EH (cell line): ENCODE data around the gene EGFL7.

Experiments
- DNase-seq: peaks from one replicate; pipeline ENCODE4 v3.0.0-alpha.2; 2015; ENCODE audit warnings: low read depth

The EGFL7 gene

DNA sequence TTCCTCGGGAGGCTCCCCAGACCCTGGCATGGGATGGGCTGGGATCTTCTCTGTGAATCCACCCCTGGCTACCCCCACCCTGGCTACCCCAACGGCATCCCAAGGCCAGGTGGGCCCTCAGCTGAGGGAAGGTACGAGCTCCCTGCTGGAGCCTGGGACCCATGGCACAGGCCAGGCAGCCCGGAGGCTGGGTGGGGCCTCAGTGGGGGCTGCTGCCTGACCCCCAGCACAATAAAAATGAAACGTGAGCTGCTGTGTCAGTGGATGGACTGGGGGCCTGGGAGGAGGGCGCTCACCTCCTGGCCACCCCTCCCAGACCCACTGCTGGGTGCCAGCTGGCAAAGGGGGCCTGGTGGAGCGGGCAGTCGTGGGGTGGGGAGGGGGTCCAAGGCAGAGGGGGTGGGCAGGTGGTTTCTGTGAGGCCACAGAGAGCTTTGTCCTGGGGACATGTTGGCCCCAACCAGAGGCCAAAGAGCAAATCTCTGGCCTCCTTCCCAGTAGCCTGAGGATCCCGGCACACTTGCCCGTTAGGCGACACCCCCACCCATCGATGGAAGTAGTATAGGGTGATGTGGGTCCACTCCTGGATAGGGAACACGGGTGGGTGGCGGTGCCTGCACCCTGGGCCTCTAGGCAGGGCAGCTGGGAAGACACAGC lies 9.8 kb downstream of the EGFL7 start:
- DNase-seq: no peak

- no peak for DNase-seq
These were observed 10.6 kb downstream of the EGFL7 start for GRCh38 chr9:136673088-136673974.

DNA sequence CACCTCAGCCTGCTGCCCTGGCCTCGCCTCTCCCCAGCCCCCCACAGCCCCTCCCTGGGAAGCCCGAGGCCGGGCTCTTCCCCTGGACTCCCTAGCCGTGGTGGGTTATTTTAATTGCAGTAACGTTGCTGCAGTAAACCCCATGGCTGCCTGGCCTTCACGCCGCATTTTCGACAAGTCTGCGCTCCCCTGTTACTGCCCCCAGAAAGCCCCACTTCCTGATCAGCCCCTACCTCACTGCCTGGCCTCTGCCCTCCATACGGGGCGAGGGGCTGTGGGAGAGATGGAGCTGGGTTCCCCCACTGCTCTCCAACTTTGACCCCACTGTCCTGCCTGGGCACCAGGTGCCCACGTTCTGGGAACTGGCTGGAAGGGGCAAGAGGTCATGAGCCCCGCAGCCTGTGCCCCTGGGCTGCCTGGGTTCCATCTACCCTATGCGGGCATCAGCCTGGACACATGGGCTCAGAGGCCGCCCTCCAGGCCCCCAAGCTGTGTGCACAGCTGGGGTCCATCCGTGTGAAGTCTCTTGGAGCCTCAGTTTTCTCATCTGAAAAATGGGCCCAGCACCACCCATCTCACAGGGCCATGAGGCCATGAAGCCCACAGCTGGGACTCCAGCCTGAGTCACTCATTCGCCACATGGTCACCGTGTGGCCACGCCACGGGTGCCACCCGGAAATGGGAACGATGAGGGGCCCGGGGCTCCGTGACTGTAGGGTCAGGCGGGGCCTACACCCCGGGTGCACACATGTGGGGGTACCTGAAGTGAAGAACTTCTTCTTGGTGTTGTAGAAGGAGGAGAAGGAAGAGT lies 11.5 kb downstream of the EGFL7 start:
- DNase-seq: no peak

DNA sequence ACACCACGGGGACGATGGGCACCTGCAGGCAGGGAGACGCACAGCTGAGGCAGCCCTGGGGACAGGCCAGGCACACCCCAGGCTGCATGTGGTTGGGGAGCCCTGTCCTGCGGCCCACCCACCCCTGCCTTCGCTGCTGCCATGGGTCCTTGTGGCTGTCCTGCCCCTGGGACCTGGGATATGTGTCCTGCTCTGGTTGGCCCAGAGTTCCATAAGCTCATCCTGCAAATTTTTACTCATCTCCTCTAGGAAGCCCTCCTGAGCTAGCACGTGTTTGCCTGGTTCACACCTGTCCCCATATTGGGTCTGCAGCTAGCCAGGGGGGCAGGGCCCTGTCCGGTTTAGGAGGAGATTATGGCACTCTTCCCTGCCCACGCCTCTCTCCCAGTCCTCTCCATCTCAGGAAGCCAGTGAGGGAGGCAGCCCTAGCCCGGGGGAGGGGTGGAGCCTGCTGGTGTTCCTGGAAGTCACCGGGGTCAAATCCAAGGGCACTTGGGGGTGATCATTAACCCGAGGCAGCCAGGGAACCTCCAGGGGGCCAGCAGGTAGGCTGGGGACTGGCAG lies 12.2 kb downstream of the EGFL7 start:
- no peak for DNase-seq

DNA sequence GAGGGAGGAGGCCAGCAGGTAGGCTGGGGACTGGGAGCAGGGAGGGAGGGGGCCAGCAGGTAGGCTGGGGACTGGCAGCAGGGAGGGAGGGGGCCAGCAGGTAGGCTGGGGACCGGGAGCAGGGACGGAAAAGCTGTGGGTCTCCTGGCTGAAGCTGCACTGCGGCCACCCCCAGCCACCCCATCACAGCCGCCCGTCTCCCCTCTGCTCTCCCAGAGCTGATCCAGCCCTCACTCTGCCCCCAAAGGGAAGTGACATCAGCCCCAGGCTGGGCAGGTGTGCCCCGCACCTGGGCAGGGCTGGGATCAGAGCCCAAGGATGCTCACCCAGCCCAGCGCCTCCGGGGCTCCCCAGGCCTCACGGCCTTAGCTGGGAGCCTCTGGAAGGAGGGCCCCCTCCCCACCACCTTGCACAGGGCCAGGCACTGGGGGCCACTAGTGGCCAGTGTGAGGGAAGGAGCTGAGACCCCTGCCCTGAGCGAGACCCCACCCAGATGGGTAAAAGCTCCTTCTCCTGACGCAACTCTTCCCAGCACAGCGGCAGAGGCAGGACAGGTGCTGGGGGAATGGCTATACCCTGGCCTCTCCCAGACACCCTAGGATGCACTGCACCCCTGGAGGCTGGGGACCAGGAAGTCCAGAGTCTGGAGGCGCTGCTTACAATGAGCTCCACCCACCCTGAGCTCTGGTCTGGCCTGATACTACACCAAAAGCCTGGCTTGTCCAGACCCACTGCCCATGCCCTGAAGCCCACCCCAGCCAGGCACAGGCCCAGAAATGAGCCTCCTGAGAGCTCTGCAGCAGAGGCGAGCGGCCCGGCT lies 13.0 kb downstream of the EGFL7 start:
- no peak for DNase-seq

DNA sequence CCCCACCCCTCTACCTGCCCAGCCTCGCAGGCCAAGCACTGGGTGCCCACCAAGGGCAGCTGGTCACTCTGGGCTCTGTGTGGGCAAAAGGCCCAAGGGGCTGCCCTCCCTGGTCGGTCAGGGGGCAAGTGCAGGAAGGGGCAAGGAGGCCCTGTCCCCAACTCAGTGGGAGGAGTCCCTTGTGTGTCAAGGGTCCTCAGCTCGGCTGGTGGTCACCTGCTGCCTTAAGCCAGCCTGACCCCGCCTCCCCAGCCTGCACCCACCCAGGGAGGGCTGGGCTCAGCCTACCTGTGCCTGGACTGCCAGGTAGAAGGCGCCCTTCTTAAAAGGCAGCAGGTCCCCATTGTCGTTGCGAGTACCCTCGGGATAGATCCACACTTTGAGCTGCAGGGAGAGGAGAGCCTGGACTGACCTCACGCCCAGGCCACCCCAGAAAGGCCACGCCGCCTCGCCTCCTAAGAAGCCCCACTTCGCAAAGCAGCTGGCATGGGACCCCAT lies 13.6 kb downstream of the EGFL7 start:
- no peak for DNase-seq

DNA sequence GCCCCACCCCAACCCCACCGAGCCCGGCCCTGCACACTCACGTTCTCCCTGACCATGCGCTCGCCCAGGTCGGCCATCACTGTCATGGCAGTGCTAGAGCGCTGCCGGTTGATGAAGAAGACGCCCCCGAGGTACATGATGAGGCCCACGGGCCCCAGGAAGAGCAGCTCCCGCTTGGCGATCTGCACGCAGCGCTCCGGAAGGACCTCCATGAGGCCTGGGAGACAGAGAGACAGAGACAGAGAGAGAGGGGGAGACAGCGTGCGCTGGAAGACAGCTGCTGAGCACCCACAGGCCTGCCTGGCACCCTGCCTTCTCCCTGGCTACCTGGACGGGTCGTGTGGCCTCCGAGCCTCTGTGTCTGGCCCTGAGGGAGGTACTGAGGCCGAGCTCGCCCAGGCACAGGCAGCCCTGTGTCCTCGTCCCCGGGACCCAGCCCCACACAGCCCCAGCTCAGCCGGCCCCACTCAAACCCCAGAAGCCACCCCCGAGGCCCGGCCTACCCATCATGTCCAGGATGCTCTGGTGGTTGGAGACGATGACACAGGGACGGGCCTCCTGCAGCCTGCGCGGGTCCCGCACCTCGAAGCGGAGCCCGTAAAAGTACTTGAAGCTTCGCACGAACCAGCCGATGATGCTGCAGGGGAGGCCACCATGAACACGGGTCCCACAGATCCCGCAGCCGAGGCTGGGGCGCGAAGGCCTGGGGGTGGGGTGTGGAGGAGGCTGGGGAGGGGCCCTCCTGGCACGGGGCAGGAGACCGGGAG lies 14.4 kb downstream of the EGFL7 start:
- no peak for DNase-seq

- no peak for DNase-seq
These were observed 15.3 kb downstream of the EGFL7 start for GRCh38 chr9:136678034-136678433.

- no peak for DNase-seq
These were observed 15.9 kb downstream of the EGFL7 start for GRCh38 chr9:136678624-136679023.

GRCh38 chr9:136679431-136679941 lies 16.8 kb downstream of the EGFL7 start:
- DNase-seq: no peak

DNA sequence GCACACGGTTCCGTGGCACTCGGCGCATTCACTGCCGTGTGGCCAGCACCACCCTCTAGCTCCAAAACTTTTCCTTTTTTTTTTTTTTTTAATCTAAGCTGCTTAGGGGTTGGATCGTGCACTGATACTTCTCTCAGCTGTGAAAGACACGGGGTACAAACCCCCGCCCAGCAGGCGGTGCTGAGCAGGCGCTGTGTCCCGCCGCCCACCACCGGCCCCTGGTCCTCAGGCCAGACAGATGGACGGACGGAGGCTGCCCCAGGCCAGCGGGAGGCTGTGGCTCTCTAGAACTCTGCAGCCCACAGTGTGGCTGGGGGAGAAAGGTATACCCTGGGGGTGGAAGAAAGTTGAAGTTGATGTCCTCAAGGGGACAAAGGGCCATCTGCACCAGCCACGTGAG lies 18.3 kb downstream of the EGFL7 start:
- DNase-seq: no peak

DNA sequence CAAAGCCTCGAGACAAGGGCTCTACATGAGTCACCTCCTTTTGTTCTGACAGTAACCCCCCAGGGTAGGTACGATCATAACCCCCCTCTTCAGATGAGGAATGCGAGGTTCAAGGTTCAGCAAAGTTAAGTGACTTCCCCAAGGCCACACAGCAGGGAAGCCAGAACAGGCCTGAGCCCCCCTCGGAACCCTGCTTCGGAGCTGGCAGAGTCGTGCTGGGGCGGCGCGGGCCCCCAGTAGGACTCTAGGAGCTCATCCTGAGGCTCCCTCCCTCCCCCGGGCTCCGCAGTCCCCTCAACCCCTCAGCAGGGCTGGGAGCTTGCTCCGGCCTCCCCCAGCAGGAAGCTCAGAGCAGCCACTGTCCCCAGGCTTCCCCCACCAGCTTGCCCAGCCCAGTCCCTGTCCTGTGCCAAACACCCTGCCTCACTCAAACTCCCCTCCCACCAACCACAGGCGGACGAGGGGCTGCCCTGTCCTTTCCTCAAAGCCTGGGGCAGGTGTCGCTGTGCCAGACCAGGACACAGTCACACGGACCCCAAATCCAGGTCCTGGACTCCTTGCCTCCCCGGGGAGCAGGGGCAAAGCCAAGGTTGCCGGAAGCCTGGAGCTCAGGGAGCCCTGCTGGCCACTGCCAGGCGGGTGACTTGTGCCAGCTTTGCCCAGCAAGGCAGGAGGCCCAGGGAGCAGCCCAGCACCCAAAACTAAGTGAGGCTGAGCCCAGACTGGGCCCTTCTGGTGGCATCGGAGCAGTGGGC lies 19.4 kb downstream of the EGFL7 start:
- DNase-seq: no peak

DNA sequence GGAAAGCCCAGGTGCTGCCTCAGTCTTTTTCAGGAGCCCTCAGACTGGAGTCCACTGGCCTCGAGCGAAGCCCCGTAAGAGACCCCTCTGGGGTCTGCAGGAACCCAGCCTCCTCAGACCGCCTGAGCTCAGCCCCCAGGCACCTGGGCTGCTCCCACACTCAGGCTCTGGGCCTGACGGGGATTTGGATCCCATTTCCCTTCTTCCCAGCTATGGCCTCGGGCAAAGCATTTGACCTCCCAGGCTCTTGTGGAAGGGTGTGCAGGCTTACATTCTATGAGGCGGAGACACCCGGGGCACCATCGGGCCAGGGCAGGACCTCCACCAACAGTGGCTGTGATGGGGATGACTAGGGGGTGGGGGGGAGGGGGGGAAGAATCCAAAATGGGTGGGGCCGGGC lies 20.0 kb downstream of the EGFL7 start:
- no peak for DNase-seq

- DNase-seq: no peak
These were observed 20.5 kb downstream of the EGFL7 start for GRCh38 chr9:136683173-136683745.

GRCh38 chr9:136683755-136684154 lies 21.0 kb downstream of the EGFL7 start:
- no peak for DNase-seq

GRCh38 chr9:136684339-136684738 lies 21.6 kb downstream of the EGFL7 start:
- no peak for DNase-seq

DNA sequence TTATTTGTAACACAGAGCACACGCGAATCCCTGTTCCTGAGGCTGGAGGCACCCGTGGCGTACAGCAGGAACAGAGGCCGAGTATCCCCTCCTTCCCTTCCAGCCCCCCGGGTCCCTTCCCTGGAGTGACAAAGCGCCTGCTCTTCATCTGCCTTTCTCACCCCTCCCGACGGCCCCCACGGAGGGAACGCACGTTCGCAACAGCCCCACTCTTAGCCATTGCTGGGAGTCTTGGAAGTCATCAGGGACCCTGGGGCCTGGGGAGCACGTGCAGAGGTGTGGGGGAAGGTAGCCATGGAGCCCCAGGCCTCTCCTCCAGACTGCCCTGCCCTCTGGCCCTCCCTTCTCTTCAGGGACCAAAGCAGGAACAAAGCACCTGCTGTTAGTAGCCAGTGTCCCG lies 22.1 kb downstream of the EGFL7 start:
- DNase-seq: no peak

DNA sequence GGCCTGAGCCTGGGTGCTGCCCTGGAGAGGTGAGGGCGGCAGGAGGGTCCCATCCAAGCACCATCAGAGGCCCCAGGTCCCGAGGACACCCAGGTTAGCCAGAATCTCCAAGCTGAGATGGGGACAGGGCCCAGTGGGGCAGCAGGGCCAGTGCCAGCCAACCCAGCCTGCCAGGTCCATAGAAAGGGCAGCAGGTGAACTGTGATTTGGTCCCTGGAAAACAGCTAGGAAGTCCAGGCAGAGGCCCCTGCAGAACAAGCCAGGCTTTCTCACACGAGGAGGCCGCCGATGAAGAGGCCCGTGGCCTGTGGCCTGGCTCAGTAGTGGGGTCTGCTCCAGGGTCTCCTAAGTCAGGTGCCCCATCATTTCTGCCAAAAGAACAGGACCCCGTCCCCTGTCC lies 22.5 kb downstream of the EGFL7 start:
- no peak for DNase-seq
